K562 (cell line): ENCODE measurements around the gene ZNF30. TPM values are rescaled to one million over a fixed set of nuclear protein-coding genes. Genes with fewer than 3 reads are reported as not detected.

Experiments used
- ATAC-seq: fragments of 200-7000 bp; cut with Tn5 transposase; 3 replicates; pipeline ENCODE4 v1.9.1; 2020; ENCODE audit warnings: moderate library complexity
- BruUV-seq: library from RNA; stranded (reverse); fragments of 400-500 nt; replicated peaks from 2 replicates; lab custom pipeline; 2021; lab: Mats Ljungman, UMichigan
- CTCF ChIA-PET: fragments of 300-600 bp; formaldehyde crosslinking; extraction: SDS; loops from one replicate; lab custom pipeline; 2021; ENCODE audit warnings: low intra/inter-chr PET ratio; lab: Yijun Ruan, JAX
- POLR2A ChIA-PET: fragments of 300-600, 350-650 bp; sonication (Branson Sonifier 250); formaldehyde crosslinking; extraction: SDS; loops from one replicate; lab custom pipeline; 2021; ENCODE audit warnings: antibody characterized with exemption, inconsistent platforms; lab: Yijun Ruan, JAX
- DNase-seq, 4 experiments: peaks; one replicate each; pipeline versions ENCODE4 v3.0.0 to v3.0.0-alpha.2; 2011 to 2018; ENCODE audit warnings: low spot score in 3 of 4, mixed read lengths in 3 of 4; ENCODE audit errors: extremely low read depth in 1 of 4
- FAIRE-seq: peaks from 2 replicates; lab custom pipeline; 2011; peaks lifted over from hg19 to GRCh38; lab: Jason Lieb, UNC
- H2AFZ ChIP-seq: 2 replicates; pipeline ENCODE4 v1.6.0; 2011; ENCODE audit warnings: low read depth, low read length, control low read depth, inconsistent platforms
- H3K27ac ChIP-seq: fragments of 200-600 bp; 3 replicates; pipeline ENCODE4 v1.8.0; 2011; ENCODE audit warnings: low read depth, mild to moderate bottlenecking, control low read depth, inconsistent platforms, low read length, moderate library complexity, mixed read lengths; ENCODE audit errors: extremely low read depth
- H3K27me3 ChIP-seq, 2 experiments: fragments of 300-600 bp in 1 of 2; 2 replicates in 1 of 2; 3 replicates in 1 of 2; pipeline versions ENCODE4 v1.6.0 to v1.8.0; 2011; ENCODE audit warnings: inconsistent platforms in 2 of 2, low read length in 2 of 2, mild to moderate bottlenecking in 1 of 2, mixed read lengths in 1 of 2, moderate library complexity in 1 of 2; ENCODE audit not compliant: control insufficient read depth in 2 of 2, insufficient read depth in 2 of 2
- H3K36me3 ChIP-seq: fragments of 300-600 bp; 3 replicates; pipeline ENCODE4 v1.8.0; 2011; ENCODE audit warnings: mild to moderate bottlenecking, low read length, inconsistent platforms; ENCODE audit not compliant: control insufficient read depth, insufficient read depth
- H3K4me1 ChIP-seq, 2 experiments: fragments of 200-600 bp in 1 of 2; replicated peaks in 1 of 2; 2 replicates in 1 of 2; 3 replicates in 1 of 2; pipeline versions ENCODE4 v1.5.1 to v1.8.0; 2011; ENCODE audit warnings: inconsistent platforms in 2 of 2, low read length in 2 of 2, mild to moderate bottlenecking in 1 of 2, mixed read lengths in 1 of 2, moderate library complexity in 1 of 2; ENCODE audit not compliant: control insufficient read depth in 2 of 2, insufficient read depth in 2 of 2
- H3K4me2 ChIP-seq: 2 replicates; pipeline ENCODE4 v1.6.1; 2011; ENCODE audit warnings: low read length, control low read depth, inconsistent platforms, mixed read lengths; ENCODE audit not compliant: insufficient read depth
- H3K4me3 ChIP-seq: fragments of 200-600 bp; sonication (generic), shearing (Covaris generic); 2 replicates; pipeline ENCODE4 v1.5.1; 2016; ENCODE audit warnings: control low read depth, inconsistent platforms
- H3K79me2 ChIP-seq: fragments of 200-600 bp; 3 replicates; pipeline ENCODE4 v1.8.0; 2011; ENCODE audit warnings: low read length, inconsistent platforms; ENCODE audit not compliant: control insufficient read depth, insufficient read depth
- H3K9ac ChIP-seq, 2 experiments: 2 replicates each; pipeline versions ENCODE4 v1.6.0 to v1.6.1; 2011; ENCODE audit warnings: low read depth in 2 of 2, low read length in 2 of 2, control low read depth in 1 of 2, inconsistent platforms in 1 of 2, mild to moderate bottlenecking in 1 of 2, mixed read lengths in 1 of 2; ENCODE audit not compliant: insufficient read depth in 1 of 2
- H3K9me1 ChIP-seq: one replicate; pipeline ENCODE4 v1.6.0; 2011; ENCODE audit warnings: inconsistent platforms, mild to moderate bottlenecking, low read length, moderate library complexity; ENCODE audit not compliant: control insufficient read depth, insufficient read depth
- H3K9me3 ChIP-seq: replicated peaks from 2 replicates; pipeline ENCODE4 v1.5.1; 2011; ENCODE audit warnings: low read depth, low read length, inconsistent platforms; ENCODE audit not compliant: control insufficient read depth, insufficient read depth
- H4K20me1 ChIP-seq: replicated peaks from 2 replicates; pipeline ENCODE4 v1.6.1; 2011; ENCODE audit warnings: low read length, inconsistent platforms, mixed read lengths; ENCODE audit not compliant: control insufficient read depth, insufficient read depth
- CBX1 ChIP-seq: sonication (generic); IDR thresholded peaks from 2 replicates; pipeline ENCODE4 v1.6.1; 2016; ENCODE audit warnings: antibody characterized with exemption, low read depth, mild to moderate bottlenecking
- MAFF ChIP-seq: IDR thresholded peaks from 2 replicates; pipeline ENCODE4 v1.6.1; 2012; ENCODE audit warnings: low read length, improper control_type of control experiment
- NEUROD1 ChIP-seq: fragments of 150-350 bp; IDR thresholded peaks from 2 replicates; pipeline ENCODE4 v1.6.1; 2014; ENCODE audit warnings: borderline replicate concordance, low read length, low read depth; ENCODE audit not compliant: partially characterized antibody
- PHF21A ChIP-seq: fragments of 450-650 bp; IDR thresholded peaks from 2 replicates; pipeline ENCODE4 v1.6.1; 2017; ENCODE audit warnings: low read depth, borderline replicate concordance
- RCOR1 ChIP-seq, 2 experiments: IDR thresholded peaks; 2 replicates each; pipeline ENCODE4 v1.6.1; 2012; ENCODE audit warnings: low read depth in 2 of 2, low read length in 2 of 2, borderline replicate concordance in 1 of 2, improper control_type of control experiment in 1 of 2
- TCF3 ChIP-seq: sonication (generic); formaldehyde crosslinking; IDR thresholded peaks from 2 replicates; pipeline ENCODE4 v1.4.0; 2020; ENCODE audit warnings: mild to moderate bottlenecking, missing genetic modification reagents
- TGIF2 ChIP-seq: sonication (generic); formaldehyde crosslinking; IDR thresholded peaks from 2 replicates; pipeline ENCODE4 v1.8.1; 2022; ENCODE audit warnings: mild to moderate bottlenecking, missing genetic modification reagents, moderate library complexity
- ZBTB17 ChIP-seq: fragments of 450-650 bp; formaldehyde crosslinking; IDR thresholded peaks from 2 replicates; pipeline ENCODE4 v1.4.0; 2020; ENCODE audit warnings: mild to moderate bottlenecking
- ZNF551 ChIP-seq: fragments of 250-450 bp; sonication (Bioruptor Pico); IDR thresholded peaks from 2 replicates; pipeline ENCODE4 v1.5.0; 2021; ENCODE audit warnings: mild to moderate bottlenecking, moderate library complexity
- WGBS: fragments of 100-300 bp; shearing (Covaris generic); methylation state at CpG from one replicate; pipeline ENCODE4 v1.1.6; 2016; ENCODE audit warnings: low coverage, mixed read lengths; ENCODE audit not compliant: insufficient coverage; ENCODE audit errors: missing lambda C conversion rate; 5-methylcytosine and 5-hydroxymethylcytosine counted together
- in situ Hi-C: fragments of 300-500 bp; cut with MboI; formaldehyde crosslinking; loops from 4 replicates; pipeline ENCODE4 v1.15.0; 2018; ENCODE audit warnings: inconsistent platforms, mixed read lengths
- intact Hi-C: fragments of 100-400 bp; cut with micrococcal nuclease; formaldehyde crosslinking; loops from 2 replicates; pipeline ENCODE4 v1.14.2; 2022
- polyA plus RNA-seq, 8 experiments: library from polyadenylated mRNA; depleted of rRNA in 4 of 8; stranded (reverse) in 5 of 8; unstranded in 3 of 8; fragments of >200 nt; fragmentation: Nextera tagmentation in 2 of 8; fragmentation: Illumina TruSeq in 1 of 8; extraction: Ambion mirVana in 2 of 8; extraction: Trizol in 1 of 8; gene quantifications; 2 replicates each; pipeline versions ENCODE4 v1.2.1 to v1.2.3, GENCODE V29; 2011 to 2014; ENCODE audit warnings: inconsistent platforms in 1 of 8, missing spikeins in 1 of 8
- total RNA-seq, 7 experiments: library from RNA; depleted of rRNA in 6 of 7; stranded (reverse); fragments of >200 nt in 6 of 7; fragmentation: Illumina TruSeq in 2 of 7; extraction: Trizol in 2 of 7; gene quantifications; 2 replicates each; pipeline versions ENCODE4 v1.2.1 to v1.2.3, GENCODE V29; 2011 to 2021; ENCODE audit warnings: low replicate concordance in 1 of 7
- TF ChIP-seq, protein P1 (sequence below): fragments of 450-650 bp; IDR thresholded peaks from 2 replicates; pipeline ENCODE4 v1.6.1; 2016; ENCODE audit warnings: borderline replicate concordance
- TF ChIP-seq, protein P2 (sequence below): fragments of 450-650 bp; IDR thresholded peaks from 2 replicates; pipeline ENCODE4 v1.6.1; 2016; ENCODE audit warnings: low read depth, mild to moderate bottlenecking, moderate library complexity
- TF ChIP-seq, protein P3 (sequence below), 2 experiments: fragments of 450-650 bp in 1 of 2; sonication (generic) in 1 of 2; formaldehyde crosslinking; conservative IDR thresholded peaks; 2 replicates each; pipeline versions ENCODE4 v1.4.0 to v1.8.1; 2020 to 2022; ENCODE audit warnings: mild to moderate bottlenecking in 1 of 2, missing genetic modification reagents in 1 of 2
- TF ChIP-seq, protein P4 (sequence below): fragments of 450-650 bp; IDR thresholded peaks from 2 replicates; pipeline ENCODE4 v1.6.1; 2016; ENCODE audit warnings: mild to moderate bottlenecking

ZNF30 gene
- total and polyA plus RNA-seq, 9 of the 15 experiments (the other 6 are each of a cell fraction or from before 2014, with no cell fraction given): 7.3 to 13.4 (median 10.6) TPM

DNA sequence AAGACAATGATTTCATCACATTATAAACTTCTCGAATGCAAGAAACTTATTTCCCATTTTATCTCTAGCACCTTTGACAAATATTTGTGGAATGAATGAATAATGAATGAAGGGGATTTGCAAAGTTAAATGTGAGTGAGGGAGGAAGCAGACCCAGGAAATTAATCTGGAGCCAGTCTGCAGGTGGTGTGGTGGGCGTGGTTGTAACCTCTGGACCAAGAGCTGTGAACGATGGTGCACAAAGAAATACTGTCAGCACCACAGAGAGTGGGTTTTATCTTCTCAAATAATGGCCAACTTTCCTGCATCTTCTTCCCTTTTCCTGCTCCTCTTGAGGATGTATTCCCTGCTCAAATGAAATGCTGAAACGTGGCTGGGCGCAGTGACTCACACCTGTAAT lies 48.4 kb downstream of the ZNF30 start:
- POLR2A ChIA-PET: interaction anchor here (0.6 to 0.7 kb wide), 2 partner anchors 79 to 829 kb away, joined by 3 read pairs; no protein-coding TSS in a partner anchor
- no TSS peak for BruUV-seq
- in situ Hi-C loops (no loop called here), intact Hi-C loops (no loop called here)
- 35% methylated on average over 5 of the region's 5 CpGs for WGBS
- DNase-seq: no peak
- no peak for ATAC-seq
- Histone ChIP-seq H3K36me3 (no peaks in the 10 kb centered on the region), H3K9ac (no peak overlapping the region), H3K27me3 (no peaks in the 10 kb centered on the region), H3K9me3 (peaks cover 17% of the 10 kb centered on the region), H3K4me1 (peaks cover 21 to 26% of the 10 kb centered on the region in 2 experiments; a peak in 4 of 5 replicates), H3K9me1 (no peaks in the 10 kb centered on the region), H3K27ac (no peak overlapping the region), H2AFZ (no peak overlapping the region), H4K20me1 (no peaks in the 10 kb centered on the region), H3K4me3 (no peak overlapping the region), H3K79me2 (no peaks in the 10 kb centered on the region), H3K4me2 (no peak overlapping the region)
- TF ChIP-seq MAFF: no peak
- no peak for TF ChIP-seq CBX1
- TF ChIP-seq, protein P1, sequence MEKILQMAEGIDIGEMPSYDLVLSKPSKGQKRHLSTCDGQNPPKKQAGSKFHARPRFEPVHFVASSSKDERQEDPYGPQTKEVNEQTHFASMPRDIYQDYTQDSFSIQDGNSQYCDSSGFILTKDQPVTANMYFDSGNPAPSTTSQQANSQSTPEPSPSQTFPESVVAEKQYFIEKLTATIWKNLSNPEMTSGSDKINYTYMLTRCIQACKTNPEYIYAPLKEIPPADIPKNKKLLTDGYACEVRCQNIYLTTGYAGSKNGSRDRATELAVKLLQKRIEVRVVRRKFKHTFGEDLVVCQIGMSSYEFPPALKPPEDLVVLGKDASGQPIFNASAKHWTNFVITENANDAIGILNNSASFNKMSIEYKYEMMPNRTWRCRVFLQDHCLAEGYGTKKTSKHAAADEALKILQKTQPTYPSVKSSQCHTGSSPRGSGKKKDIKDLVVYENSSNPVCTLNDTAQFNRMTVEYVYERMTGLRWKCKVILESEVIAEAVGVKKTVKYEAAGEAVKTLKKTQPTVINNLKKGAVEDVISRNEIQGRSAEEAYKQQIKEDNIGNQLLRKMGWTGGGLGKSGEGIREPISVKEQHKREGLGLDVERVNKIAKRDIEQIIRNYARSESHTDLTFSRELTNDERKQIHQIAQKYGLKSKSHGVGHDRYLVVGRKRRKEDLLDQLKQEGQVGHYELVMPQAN: no peak
- TF ChIP-seq ZNF551 (CRISPR knock-in tag): no peak
- TF ChIP-seq RCOR1 (IDR thresholded peaks at IDR 0.05; ENCODE audit: borderline replicate concordance in 1 of 2, low read depth in 2 of 2, low read length in 2 of 2): no peak
- TF ChIP-seq NEUROD1: no peak
- no peak for TF ChIP-seq TCF3 (CRISPR knock-in tag)
- no peak for TF ChIP-seq PHF21A
- no peak for TF ChIP-seq TGIF2
- TF ChIP-seq, protein P2, sequence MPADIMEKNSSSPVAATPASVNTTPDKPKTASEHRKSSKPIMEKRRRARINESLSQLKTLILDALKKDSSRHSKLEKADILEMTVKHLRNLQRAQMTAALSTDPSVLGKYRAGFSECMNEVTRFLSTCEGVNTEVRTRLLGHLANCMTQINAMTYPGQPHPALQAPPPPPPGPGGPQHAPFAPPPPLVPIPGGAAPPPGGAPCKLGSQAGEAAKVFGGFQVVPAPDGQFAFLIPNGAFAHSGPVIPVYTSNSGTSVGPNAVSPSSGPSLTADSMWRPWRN: no peak
- no peak for TF ChIP-seq ZBTB17 (CRISPR knock-in tag)
- TF ChIP-seq, protein P3, sequence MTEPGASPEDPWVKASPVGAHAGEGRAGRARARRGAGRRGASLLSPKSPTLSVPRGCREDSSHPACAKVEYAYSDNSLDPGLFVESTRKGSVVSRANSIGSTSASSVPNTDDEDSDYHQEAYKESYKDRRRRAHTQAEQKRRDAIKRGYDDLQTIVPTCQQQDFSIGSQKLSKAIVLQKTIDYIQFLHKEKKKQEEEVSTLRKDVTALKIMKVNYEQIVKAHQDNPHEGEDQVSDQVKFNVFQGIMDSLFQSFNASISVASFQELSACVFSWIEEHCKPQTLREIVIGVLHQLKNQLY (CRISPR knock-in tag; conservative IDR thresholded peaks at IDR 0.05): no peak
- TF ChIP-seq, protein P4, sequence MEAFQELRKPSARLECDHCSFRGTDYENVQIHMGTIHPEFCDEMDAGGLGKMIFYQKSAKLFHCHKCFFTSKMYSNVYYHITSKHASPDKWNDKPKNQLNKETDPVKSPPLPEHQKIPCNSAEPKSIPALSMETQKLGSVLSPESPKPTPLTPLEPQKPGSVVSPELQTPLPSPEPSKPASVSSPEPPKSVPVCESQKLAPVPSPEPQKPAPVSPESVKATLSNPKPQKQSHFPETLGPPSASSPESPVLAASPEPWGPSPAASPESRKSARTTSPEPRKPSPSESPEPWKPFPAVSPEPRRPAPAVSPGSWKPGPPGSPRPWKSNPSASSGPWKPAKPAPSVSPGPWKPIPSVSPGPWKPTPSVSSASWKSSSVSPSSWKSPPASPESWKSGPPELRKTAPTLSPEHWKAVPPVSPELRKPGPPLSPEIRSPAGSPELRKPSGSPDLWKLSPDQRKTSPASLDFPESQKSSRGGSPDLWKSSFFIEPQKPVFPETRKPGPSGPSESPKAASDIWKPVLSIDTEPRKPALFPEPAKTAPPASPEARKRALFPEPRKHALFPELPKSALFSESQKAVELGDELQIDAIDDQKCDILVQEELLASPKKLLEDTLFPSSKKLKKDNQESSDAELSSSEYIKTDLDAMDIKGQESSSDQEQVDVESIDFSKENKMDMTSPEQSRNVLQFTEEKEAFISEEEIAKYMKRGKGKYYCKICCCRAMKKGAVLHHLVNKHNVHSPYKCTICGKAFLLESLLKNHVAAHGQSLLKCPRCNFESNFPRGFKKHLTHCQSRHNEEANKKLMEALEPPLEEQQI: no peak
- CTCF ChIA-PET: interaction anchor here (3.0 kb wide), 1 partner anchor 38 kb away, joined by 28 read pairs; no protein-coding TSS in a partner anchor
- peak; percentile 15 for FAIRE-seq
